Measurements from ENCODE around the gene NEK11. TPM values are rescaled to one million over a fixed set of nuclear protein-coding genes. Genes with fewer than 3 reads are reported as not detected.
"Not testable (repeated sequence)": the region's sequence is repeated elsewhere in the genome, so short reads cannot be mapped to it uniquely, and the experiment has no call there.

NEK11 gene
- total RNA-seq, 1 donor from 2014 or later: 5.7 TPM

GRCh38 chr3:131042271-131042985, 15.8 kb downstream of the NEK11 start:
- not testable (repeated sequence) for DNase-seq (ENCODE audit: low spot score)

DNA sequence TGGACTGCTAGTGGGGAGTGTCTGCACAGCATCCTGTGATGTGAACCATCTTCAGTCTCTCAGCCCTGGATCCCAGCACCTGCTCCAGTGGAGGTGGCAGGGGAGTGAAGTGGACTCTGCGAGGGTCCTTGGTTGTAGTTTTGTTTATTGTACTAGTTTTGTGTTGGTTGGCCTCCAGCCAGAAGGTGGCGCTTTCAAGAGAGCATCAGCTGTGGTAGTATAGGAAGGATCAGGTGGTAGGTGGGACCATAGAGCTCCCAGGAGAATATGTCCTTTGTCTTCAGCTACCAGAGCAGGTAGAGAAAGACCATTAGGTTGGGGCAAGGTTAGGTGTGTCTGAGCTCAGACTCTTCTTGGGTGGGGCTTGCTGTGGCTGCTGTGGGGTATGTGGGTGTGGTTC, 20.9 kb downstream of the NEK11 start:
- DNase-seq (ENCODE audit: low spot score): no peak

DNA sequence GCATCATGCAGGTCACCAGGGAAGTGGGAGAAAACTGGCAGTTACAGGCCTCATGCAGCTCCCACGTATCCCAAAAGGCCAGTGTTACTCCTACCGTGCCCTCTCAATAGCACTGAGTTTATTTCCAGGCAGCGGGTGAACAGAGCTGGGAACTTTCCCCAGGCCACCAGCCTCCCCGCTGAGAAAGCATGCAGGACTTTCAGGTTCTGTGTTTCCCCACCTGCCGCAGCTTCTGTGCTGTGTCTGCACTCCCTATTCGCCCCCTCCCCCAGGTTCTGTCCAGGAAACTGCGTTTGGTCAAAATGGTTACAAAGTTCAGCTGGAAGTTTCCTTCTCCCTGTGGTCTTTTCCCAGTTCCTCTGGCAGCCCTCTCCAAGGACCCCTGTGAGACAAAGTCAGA, 21.4 kb downstream of the NEK11 start:
- DNase-seq (ENCODE audit: low spot score): no peak

DNA sequence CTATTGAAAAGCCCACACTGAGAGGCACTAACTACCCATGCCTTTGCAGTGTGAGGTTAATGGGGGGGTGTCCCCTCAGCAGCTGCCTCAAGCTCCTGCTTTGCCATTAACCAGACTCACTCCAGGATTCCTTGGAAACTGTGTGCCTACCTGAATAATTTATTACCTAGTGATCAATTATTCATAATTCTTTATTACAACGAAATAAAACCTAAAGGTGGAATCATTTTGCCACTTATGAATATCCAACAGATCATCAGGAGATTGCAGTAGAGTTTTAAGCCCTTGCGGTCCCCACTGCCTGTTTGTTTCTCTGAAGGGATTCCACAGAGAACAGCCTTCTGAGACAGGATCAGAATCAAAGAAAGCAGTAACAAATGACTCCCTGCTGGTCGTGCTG, 23.3 kb downstream of the NEK11 start:
- DNase-seq (ENCODE audit: low spot score): no peak

DNA sequence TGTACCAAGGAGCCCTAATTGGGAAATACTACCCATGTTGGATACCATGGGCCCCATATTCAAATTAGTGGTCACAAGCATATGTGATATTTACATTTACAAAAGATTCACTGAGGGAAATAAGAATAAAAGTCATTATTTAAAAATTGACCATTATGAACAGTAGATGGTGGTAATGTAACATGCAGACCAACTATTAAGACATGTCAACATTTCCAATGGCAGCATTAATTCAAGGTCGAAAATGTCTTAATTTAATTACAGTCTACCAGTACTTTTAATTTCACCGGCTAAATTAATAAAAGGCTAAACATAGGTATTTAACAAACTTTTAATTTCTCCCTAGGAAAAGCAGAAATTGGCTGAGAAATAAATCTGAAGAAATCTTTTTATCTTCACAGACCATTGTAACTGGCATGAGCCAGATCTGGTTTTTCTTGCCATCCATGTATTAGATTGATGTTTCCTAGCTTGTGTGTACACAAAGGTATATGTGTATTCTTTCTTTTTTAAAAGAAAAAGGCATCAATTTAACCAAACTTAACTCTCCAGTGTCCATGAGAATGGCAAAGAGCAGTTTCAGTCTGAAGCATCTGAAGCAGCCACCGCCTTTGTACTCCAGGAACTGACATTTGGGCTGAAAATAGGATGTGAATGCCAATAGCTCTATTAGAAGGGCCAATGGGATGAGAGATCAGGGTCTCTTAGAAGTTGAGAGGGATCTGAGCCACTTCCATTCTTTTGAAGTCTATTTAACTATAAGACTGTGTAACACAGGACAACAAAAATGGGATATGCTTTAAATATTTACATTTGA, 26.6 kb downstream of the NEK11 start:
- DNase-seq (ENCODE audit: low spot score): no peak

DNA sequence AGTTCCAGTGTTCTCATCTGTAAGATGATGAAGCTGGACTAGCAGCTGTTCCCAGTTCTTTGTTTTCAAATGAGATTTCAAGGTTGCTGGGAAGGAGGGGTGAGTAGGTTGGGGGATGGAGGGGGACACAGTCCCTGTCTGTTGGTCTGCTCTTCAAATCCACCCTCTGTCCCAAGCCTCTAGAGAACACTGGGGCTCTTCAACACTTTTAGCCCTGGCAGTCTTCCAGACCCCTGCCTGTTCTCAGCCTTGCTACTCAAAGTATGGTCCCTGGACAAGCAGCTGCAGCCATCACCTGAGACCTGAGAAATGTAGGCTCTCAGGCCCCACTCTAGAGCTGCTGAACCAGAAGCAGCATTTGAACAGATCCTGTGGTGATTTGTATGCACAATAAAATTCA, 41.3 kb downstream of the NEK11 start:
- DNase-seq (ENCODE audit: low spot score): no peak

- DNase-seq (ENCODE audit: low spot score): no peak
These were observed 45.5 kb downstream of the NEK11 start for GRCh38 chr3:131072099-131072559.

GRCh38 chr3:131072845-131073244, 46.2 kb downstream of the NEK11 start:
- no peak for DNase-seq (ENCODE audit: low spot score)

DNA sequence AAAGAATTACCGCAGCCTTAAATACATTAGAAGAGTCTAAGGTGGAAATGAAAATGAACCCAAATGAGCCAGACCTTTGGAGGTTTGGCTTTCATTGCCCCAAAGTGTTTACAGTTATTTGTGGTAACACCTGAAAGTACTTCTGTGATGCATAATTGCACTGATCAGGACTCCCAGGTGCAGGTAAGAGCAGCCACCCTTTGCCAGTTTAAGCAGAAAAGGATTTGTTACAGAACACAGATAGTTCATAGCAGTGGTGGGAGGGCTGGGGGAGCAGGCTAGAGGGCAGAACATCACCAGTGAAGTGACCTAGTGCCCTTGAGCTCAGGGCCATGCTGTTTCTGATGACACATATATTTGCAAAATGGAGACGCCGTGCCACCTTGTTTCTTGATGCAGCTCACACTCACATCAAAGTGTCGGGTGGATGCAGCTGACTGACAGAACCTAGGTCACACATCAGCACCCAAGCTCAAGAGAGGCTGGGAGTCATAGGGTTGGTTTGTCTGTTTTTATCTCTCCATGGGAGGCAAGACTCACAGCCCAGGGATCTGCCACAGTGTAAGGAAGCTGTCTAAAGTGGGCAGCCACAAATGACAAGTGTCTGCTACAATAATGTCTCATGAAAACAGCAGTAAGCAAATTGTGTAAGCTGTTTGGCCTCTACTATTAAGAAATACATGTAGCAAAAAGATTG, 49.1 kb downstream of the NEK11 start:
- DNase-seq (ENCODE audit: low spot score): no peak

- DNase-seq (ENCODE audit: low spot score): no peak
These were observed 51.2 kb downstream of the NEK11 start for GRCh38 chr3:131077904-131078303.

DNA sequence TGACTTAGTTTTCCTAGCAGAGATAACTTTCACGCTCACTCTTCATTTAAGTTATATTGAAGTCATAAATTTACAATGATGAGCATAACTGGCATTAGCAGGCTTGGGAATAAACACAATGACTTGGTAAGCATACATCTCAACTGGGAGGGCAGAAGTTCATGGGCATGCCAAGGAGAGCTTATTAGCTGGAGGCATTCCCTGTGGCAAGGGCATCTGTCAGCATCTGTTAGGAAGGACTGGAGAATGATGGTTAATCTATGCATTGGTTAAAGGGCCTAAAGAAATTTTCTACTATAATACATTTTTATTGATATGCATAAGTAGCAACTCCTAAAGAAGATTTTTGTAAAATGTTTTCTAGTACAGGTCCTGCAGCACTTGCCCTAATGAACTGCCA, 52.4 kb downstream of the NEK11 start:
- no peak for DNase-seq (ENCODE audit: low spot score)

GRCh38 chr3:131081224-131081623, 54.5 kb downstream of the NEK11 start:
- DNase-seq (ENCODE audit: low spot score): no peak

GRCh38 chr3:131082246-131082645, 55.6 kb downstream of the NEK11 start:
- no peak for DNase-seq (ENCODE audit: low spot score)

DNA sequence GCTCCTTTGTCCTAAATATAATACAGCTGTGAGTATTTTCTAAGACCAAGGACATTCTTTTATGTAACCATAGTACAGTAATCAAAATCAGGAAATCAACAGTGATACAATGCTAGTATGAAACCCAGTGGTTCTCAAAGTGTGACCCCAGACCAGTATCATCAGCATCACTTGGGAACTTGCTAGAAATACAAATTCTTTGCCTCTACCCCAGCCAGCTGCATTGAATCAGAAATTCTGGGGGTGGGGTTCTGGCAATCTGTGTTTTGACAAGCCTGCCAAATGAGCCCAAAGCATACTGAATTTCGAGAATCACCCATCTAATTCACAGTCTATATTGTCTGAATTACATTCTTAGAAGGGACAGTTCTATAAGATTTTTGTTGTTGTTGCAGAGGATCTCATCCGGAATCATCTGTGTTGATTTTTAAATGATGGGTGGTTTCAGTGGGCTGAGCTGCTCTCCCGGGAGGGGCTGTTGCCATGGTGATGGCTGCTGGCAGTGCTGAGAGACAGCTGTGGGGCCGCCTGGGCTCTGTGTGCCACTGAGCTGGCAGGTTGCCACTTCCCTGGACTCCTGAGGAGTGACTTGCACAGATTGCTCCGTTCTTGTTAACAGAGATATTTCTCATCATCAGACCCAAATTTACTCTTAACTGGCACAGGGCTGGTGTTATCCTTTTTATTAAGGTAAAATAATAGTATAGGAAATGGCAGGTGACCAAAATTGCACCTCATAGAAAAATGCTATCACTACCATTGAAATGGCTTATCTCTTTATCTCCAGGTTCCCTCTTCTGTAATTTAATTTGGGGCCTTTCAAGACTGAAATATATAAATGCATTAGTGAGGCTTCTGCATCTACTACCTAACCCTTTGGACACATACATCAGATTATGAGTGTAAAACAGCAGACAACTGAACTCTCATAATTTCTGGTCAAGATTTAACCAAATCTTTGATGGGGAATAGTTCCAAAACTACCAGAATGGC, 56.5 kb downstream of the NEK11 start:
- no peak for DNase-seq (ENCODE audit: low spot score)

GRCh38 chr3:131091768-131092167, 65.1 kb downstream of the NEK11 start:
- DNase-seq (ENCODE audit: low spot score): no peak

DNA sequence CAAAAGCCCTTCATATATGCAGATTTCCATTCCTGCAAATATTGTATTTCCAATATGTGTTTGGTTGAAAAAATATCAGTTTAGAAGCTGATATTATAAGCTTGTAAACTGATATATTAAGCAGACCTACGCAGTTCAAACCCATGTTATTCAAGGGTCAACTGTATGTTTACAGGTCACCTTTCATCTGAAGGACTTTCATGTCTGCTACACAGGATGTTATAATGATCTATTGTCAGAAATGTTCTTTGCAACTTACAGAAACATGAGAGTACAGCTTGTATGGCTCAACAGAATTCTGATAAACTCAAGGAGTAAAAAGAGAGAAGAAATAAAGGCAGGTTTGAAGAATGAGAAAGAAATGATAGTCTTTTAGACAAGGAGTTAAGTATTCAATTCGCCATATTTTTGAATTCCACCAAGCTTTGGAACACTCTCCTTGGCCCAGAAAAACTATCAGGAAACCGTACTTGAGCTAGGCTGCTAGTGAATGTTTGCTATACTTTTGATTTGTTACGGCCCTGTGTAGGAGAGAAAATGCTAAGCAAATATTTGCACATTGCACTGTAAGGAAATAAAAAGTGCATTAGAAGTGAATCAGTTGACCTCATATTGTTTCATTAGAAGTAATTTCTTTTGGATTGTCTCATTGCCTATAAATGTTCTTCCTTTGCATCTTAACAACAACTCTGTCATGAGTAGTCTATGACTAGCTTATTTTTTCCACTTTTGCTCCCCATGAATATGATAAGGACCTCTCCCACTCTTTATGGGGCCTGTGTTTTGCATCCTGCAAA, 81.2 kb downstream of the NEK11 start:
- DNase-seq (ENCODE audit: low spot score): no peak

DNA sequence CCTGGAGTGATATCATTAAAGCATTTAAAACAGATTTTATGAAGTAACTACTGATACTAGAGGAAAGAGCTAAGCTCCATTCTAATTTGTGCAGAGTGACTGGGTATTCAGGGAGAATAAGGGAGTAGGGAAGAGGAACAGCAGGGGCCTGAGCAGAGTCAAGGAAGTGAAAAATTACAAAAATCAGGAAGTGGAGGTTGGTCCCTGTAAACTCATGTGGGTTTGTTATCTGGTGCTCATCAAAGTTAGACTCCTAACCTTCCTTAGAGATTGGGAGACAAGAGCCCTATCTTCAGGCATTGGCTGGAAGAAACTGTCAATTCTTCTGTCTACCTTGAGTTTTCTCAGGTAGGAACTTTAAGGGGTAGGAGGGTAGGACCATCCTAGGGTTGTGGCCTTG, 82.5 kb downstream of the NEK11 start:
- DNase-seq (ENCODE audit: low spot score): no peak

DNA sequence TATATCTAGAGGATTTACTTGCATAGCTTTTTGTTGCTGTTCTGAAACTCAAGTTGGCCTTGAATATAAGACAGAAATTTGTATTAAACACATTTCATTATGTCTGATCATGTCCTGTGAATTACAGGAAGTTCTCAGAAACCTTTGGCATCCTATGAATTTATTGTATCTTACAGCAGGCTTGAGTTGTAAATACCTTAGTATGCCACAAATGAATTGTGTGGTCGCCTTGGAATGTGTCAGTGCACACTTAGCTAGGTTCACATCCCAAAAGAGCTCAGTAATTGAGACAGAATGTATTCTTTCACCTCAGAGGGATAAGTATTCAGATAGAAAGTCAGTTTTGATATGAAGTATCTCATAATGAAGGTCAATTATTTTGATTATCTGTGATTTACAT, 83.4 kb downstream of the NEK11 start:
- no peak for DNase-seq (ENCODE audit: low spot score)

GRCh38 chr3:131114256-131114655, 87.6 kb downstream of the NEK11 start:
- DNase-seq (ENCODE audit: low spot score): no peak

DNA sequence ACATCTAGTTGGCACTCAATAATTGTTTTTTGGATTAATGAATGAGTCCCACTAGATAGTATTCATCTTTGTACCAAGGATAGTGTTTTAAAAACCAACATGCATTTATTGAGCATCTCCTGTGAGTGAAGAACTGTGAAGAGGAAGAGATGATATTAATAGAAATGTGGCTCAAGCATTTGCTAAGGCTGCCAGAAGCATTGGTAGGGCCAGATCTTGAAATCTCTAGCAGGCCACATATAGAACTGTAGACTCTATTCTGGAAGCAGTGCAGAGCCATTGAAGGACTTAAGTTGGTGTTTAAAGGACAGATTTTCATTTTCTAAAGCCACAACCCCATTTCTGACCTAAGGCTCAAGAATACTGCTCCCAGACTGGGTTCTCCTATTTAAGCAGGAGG, 99.0 kb downstream of the NEK11 start:
- DNase-seq (ENCODE audit: low spot score): no peak

Data from mesenteric fat pad (tissue), 1 donor.